Myocyte (in vitro differentiated cells): ENCODE results near the gene POU6F2. TPM values are rescaled to one million over a fixed set of nuclear protein-coding genes. Genes with fewer than 3 reads are reported as not detected.

Experiments
- DNase-seq: peaks from one replicate; pipeline ENCODE4 v3.0.0-alpha.2; 2012; ENCODE audit warnings: low read depth
- total RNA-seq: library from RNA; depleted of rRNA; stranded (reverse); fragments of >200 nt; gene quantifications from 2 replicates; pipeline ENCODE4 v1.2.3, GENCODE V29; 2014

Gene POU6F2
- total RNA-seq, 1 donor from 2014 or later, result 0.11 TPM

- DNase-seq, result no peak
Measured at GRCh38 chr7:39430909-39431641, 453.4 kb downstream of the POU6F2 start.

- no peak for DNase-seq
Measured at GRCh38 chr7:39432368-39432767, 454.7 kb downstream of the POU6F2 start.

- DNase-seq, result no peak
Measured at GRCh38 chr7:39432807-39433416, 455.2 kb downstream of the POU6F2 start.

GRCh38 chr7:39433550-39433949 lies 455.8 kb downstream of the POU6F2 start:
- DNase-seq, result no peak

GRCh38 chr7:39434012-39434411 lies 456.3 kb downstream of the POU6F2 start:
- DNase-seq, result no peak

GRCh38 chr7:39446546-39446945 lies 468.8 kb downstream of the POU6F2 start:
- DNase-seq, result no peak

GRCh38 chr7:39451901-39452300 lies 474.2 kb downstream of the POU6F2 start:
- DNase-seq, result peak; percentile 28

- peak; percentile 75 for DNase-seq
Measured at GRCh38 chr7:39453743-39454355, 476.1 kb downstream of the POU6F2 start.

GRCh38 chr7:39458061-39458745 lies 480.5 kb downstream of the POU6F2 start:
- DNase-seq, result no peak

GRCh38 chr7:39459636-39460035 lies 481.9 kb downstream of the POU6F2 start:
- DNase-seq, result no peak

- no peak for DNase-seq
Measured at GRCh38 chr7:39460486-39460885, 482.8 kb downstream of the POU6F2 start.

- DNase-seq, result no peak
Measured at GRCh38 chr7:39461263-39461820, 483.6 kb downstream of the POU6F2 start.

GRCh38 chr7:39463252-39463651 lies 485.5 kb downstream of the POU6F2 start:
- no peak for DNase-seq

GRCh38 chr7:39464350-39465054 lies 486.8 kb downstream of the POU6F2 start:
- DNase-seq, result no peak

- peak; percentile 73 for DNase-seq
Measured at GRCh38 chr7:39465055-39465929, 487.6 kb downstream of the POU6F2 start.

- DNase-seq, result no peak
Measured at GRCh38 chr7:39468261-39468660, 490.6 kb downstream of the POU6F2 start.

GRCh38 chr7:39468808-39469374 lies 491.2 kb downstream of the POU6F2 start:
- DNase-seq, result no peak

- DNase-seq, result no peak
Measured at GRCh38 chr7:39480901-39481300, 503.2 kb downstream of the POU6F2 start.
